GM19372 (cell line): ENCODE measurements around the gene EPS15.

Experiments
- ATAC-seq: cut with Tn5 transposase; IDR thresholded peaks from one replicate; pipeline ENCODE4 v1.9.1; 2021; ENCODE audit warnings: mild to moderate bottlenecking, low read depth, moderate library complexity; ENCODE audit not compliant: unreplicated experiment

The EPS15 gene

DNA sequence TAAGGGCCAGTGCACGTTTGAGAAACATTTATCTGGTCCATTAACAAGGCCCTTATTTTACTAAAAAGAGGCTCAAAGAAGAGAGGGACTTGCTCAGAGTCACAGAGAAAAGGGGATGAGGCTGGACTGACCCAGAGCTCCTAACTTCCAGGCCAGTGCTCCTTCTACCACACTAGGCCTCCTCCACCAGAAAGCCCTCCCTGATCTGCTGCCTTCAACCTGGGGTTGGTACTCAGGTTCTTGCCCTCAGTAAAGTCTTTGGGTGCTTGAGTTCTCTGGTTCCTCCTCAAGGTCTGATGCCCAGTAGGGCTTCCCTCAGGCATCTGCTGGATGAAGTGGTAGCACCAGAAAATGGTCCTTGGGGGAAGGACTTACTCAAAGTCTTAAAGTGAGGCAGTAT, 214.7 kb downstream of the EPS15 start:
- no peak for ATAC-seq
